GM18861 (cell line): ENCODE data around the gene PRR23E.

ENCODE experiments used
- ATAC-seq: cut with Tn5 transposase; IDR thresholded peaks from one replicate; pipeline ENCODE4 v1.9.1; 2021; ENCODE audit not compliant: unreplicated experiment

Gene PRR23E

GRCh38 chr3:127192576-127193232, at the start of gene PRR23E:
TSS of gene PRR23E (plus strand) at chr3:127193131. CDS start at chr3:127196686, 3,555 bp downstream.
- ATAC-seq: no peak

GRCh38 chr3:127143172-127143571, 49.8 kb upstream of the PRR23E start:
- no peak for ATAC-seq

- ATAC-seq: no peak
These were observed 48.3 kb upstream of the PRR23E start for GRCh38 chr3:127144631-127145030.

- ATAC-seq: no peak
These were observed 47.7 kb upstream of the PRR23E start for GRCh38 chr3:127145266-127145665.

- no peak for ATAC-seq
These were observed 45.5 kb upstream of the PRR23E start for GRCh38 chr3:127147291-127147885.

GRCh38 chr3:127149621-127150310, 43.2 kb upstream of the PRR23E start:
- no peak for ATAC-seq

GRCh38 chr3:127150513-127151250, 42.2 kb upstream of the PRR23E start:
- no peak for ATAC-seq

GRCh38 chr3:127151251-127151564, 41.7 kb upstream of the PRR23E start:
- ATAC-seq: no peak

- no peak for ATAC-seq
These were observed 40.8 kb upstream of the PRR23E start for GRCh38 chr3:127151992-127152650.

- no peak for ATAC-seq
These were observed 40.0 kb upstream of the PRR23E start for GRCh38 chr3:127152684-127153505.

- no peak for ATAC-seq
These were observed 39.5 kb upstream of the PRR23E start for GRCh38 chr3:127153506-127153815.

- ATAC-seq: no peak
These were observed 36.4 kb upstream of the PRR23E start for GRCh38 chr3:127156338-127157050.

- no peak for ATAC-seq
These were observed 35.6 kb upstream of the PRR23E start for GRCh38 chr3:127157171-127157828.

- ATAC-seq: no peak
These were observed 34.2 kb upstream of the PRR23E start for GRCh38 chr3:127158614-127159229.

- ATAC-seq: no peak
These were observed 33.4 kb upstream of the PRR23E start for GRCh38 chr3:127159543-127159942.

- no peak for ATAC-seq
These were observed 31.7 kb upstream of the PRR23E start for GRCh38 chr3:127161236-127161635.

- ATAC-seq: no peak
These were observed 30.9 kb upstream of the PRR23E start for GRCh38 chr3:127161973-127162579.

- ATAC-seq: no peak
These were observed 29.8 kb upstream of the PRR23E start for GRCh38 chr3:127162947-127163645.
